GM23248 (cell line): ENCODE results near the gene CARMIL1. TPM values are rescaled to one million over a fixed set of nuclear protein-coding genes. Genes with fewer than 3 reads are reported as not detected.

Source experiments
- DNase-seq: peaks from one replicate; pipeline ENCODE4 v3.0.0-alpha.2; 2015
- H2AFZ ChIP-seq: fragments of 200-600 bp; sonication (generic); 2 replicates; pipeline ENCODE4 v1.6.1; 2016; ENCODE audit warnings: antibody characterized with exemption
- H3F3A ChIP-seq: fragments of 200-600 bp; sonication (generic); 2 replicates; pipeline ENCODE4 v1.6.1; 2016; ENCODE audit warnings: mild to moderate bottlenecking, antibody characterized with exemption, mixed run types; ENCODE audit not compliant: insufficient read depth
- H3K27ac ChIP-seq: fragments of 200-600 bp; sonication (generic); 2 replicates; pipeline ENCODE4 v1.5.1; 2016; ENCODE audit warnings: mild to moderate bottlenecking
- H3K27me3 ChIP-seq: fragments of 200-600 bp; sonication (generic); replicated peaks from 2 replicates; pipeline ENCODE4 v1.6.1; 2016; ENCODE audit warnings: mild to moderate bottlenecking; ENCODE audit not compliant: insufficient read depth
- H3K36me3 ChIP-seq: fragments of 200-600 bp; sonication (generic); 2 replicates; pipeline ENCODE4 v1.6.1; 2016; ENCODE audit warnings: low read depth, mild to moderate bottlenecking
- H3K4me1 ChIP-seq: fragments of 200-600 bp; sonication (generic); 2 replicates; pipeline ENCODE4 v1.6.1; 2016; ENCODE audit warnings: mild to moderate bottlenecking; ENCODE audit not compliant: insufficient read depth
- H3K4me2 ChIP-seq: fragments of 200-600 bp; sonication (generic); one replicate; pipeline ENCODE4 v1.6.1; 2016; ENCODE audit warnings: mild to moderate bottlenecking; ENCODE audit not compliant: unreplicated experiment
- H3K4me3 ChIP-seq: fragments of 200-600 bp; sonication (generic); 2 replicates; pipeline ENCODE4 v1.5.1; 2016; ENCODE audit warnings: mild to moderate bottlenecking
- H3K79me2 ChIP-seq: fragments of 200-600 bp; sonication (generic); 2 replicates; pipeline ENCODE4 v1.6.1; 2016; ENCODE audit warnings: mild to moderate bottlenecking; ENCODE audit not compliant: insufficient read depth
- H3K9ac ChIP-seq: fragments of 200-600 bp; sonication (generic); 2 replicates; pipeline ENCODE4 v1.6.1; 2016; ENCODE audit warnings: mild to moderate bottlenecking
- H3K9me2 ChIP-seq: fragments of 200-600 bp; sonication (generic); 2 replicates; pipeline ENCODE4 v1.6.1; 2016; ENCODE audit warnings: mixed run types, mild to moderate bottlenecking, moderate library complexity; ENCODE audit not compliant: insufficient read depth
- H3K9me3 ChIP-seq: fragments of 200-600 bp; sonication (generic); one replicate; pipeline ENCODE4 v1.6.1; 2017; ENCODE audit warnings: low read depth
- H4K20me1 ChIP-seq: fragments of 200-600 bp; sonication (generic); 2 replicates; pipeline ENCODE4 v1.6.0; 2016; ENCODE audit not compliant: insufficient read depth
- EZH2 ChIP-seq: fragments of 200-600 bp; sonication (generic); IDR thresholded peaks from 2 replicates; pipeline ENCODE4 v1.6.1; 2018; ENCODE audit warnings: antibody characterized with exemption, mild to moderate bottlenecking; ENCODE audit not compliant: insufficient read depth, poor library complexity, severe bottlenecking
- EZH2phosphoT487 ChIP-seq: fragments of 200-600 bp; sonication (generic); IDR thresholded peaks from 2 replicates; pipeline ENCODE4 v1.6.1; 2018; ENCODE audit warnings: antibody characterized with exemption, moderate library complexity, mild to moderate bottlenecking, low read depth; ENCODE audit not compliant: insufficient read depth
- WGBS, 2 experiments: methylation state at CpG; one replicate each; pipeline ENCODE4 v1.1.6; 2015 to 2017; ENCODE audit warnings: low lambda C conversion rate in 2 of 2, low coverage in 1 of 2; ENCODE audit errors: missing lambda C conversion rate in 2 of 2; 5-methylcytosine and 5-hydroxymethylcytosine counted together
- in situ Hi-C: fragments of 300-500 bp; cut with MboI; formaldehyde crosslinking; loops from 2 replicates; pipeline ENCODE4 v1.15.0; 2020
- polyA plus RNA-seq: library from polyadenylated mRNA; unstranded; fragments of >200 nt; fragmentation: Nextera tagmentation; extraction: Ambion mirVana; gene quantifications from 2 replicates; pipeline ENCODE4 v1.2.1, GENCODE V29; 2016
- total RNA-seq: library from RNA; depleted of rRNA; stranded (reverse); fragments of >200 nt; shearing (Covaris generic); gene quantifications from 2 replicates; pipeline ENCODE4 v1.2.3, GENCODE V29; 2014

Gene CARMIL1
- total and polyA plus RNA-seq, 2 experiments from 2014 or later = 10.9 to 11.0 TPM

DNA sequence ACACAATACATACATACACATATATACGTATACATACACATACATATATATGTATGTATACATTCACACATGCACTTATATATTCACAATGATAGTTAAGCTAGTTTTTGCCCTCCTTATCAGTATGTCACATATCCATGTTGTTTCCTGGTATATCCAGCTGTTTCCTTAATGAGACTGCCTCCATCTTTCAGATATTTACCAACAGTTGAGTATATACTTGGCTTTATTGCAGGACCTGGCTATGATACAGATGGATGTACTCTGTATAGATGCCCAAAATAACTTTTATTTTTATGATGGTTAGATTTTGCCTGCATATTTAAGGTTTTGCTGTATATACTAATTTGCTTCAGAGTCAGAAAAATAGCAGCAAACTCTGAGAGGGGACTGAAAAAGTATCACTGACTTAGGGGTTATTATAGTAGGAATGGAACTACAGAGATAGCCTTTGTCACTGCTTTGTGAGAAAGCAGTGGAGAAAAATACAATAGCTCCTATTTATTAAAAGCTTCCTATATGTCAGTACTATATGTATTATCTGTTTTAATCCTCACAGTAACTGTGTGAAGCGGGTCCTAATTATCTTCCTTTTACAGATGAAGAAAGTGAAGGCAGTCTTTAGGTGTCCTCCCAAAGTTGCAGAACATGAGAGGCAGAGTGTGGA, 35.5 kb downstream of the CARMIL1 start:
- in situ Hi-C loops = no loop called here
- Histone ChIP-seq H3K9ac (no peak overlapping the region), H3K9me2 (no peaks in the 10 kb centered on the region), H3K4me2 (no peak overlapping the region), H3K36me3 (no peaks in the 10 kb centered on the region), H3K79me2 (no peaks in the 10 kb centered on the region; the same call in 1 of the 2 replicates), H3F3A (peaks cover 38% of the 10 kb centered on the region), H3K9me3 (no peaks in the 10 kb centered on the region), H3K4me3 (no peak overlapping the region), H3K27me3 (no peaks in the 10 kb centered on the region), H4K20me1 (no peaks in the 10 kb centered on the region), H3K27ac (no peak overlapping the region), H3K4me1 (peaks cover 38% of the 10 kb centered on the region), H2AFZ (no peak overlapping the region)
- no peak for TF ChIP-seq EZH2phosphoT487
- no peak for TF ChIP-seq EZH2
- DNase-seq = no peak
- 95 to 100% methylated on average over 2 of the region's 2 CpGs for WGBS, 2 experiments

DNA sequence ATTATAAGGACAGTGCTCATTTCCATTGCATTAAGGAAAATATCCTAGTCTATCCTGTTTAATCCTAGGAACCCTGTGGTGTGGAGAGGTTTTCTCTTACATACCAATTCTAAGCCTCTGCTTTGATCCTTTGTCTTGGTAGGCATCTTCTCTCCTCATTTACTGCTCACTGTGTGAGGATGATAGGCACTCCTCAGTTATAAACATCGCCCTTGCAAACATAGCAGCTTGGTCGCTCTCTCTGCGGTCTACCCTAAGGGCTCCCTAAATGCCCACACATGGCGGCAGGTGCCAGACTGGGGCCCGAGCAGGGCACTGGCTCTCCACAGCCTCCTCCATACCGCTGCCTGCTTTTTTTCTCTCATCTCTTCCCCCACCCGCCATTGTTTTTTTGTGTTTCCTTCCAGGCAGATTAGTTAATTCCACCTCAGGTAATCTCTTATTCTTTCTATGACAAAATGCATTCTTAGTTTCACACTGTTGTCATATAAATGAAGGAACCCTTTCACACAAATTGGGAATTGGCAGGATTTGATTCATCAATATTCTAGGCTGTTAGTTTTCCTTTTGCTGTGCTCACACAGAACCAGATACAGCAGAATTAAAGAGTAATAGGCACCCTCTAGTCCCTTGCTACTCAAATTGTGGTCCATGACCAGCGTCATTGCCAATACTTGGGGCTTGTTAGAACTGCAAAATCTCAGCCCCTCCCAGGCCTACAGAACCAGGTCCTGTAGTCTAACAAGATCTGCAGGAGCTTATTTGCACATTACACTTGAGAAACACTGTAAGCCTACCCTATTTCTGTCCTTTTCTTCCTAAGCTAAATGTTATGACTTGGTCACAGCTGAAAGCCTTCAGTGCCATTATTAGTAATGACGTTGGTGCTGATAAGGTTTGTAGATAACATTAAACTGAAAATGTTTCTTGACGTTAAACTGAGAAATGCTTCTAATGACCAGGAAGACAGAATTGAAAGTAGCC, 36.3 kb downstream of the CARMIL1 start:
- Histone ChIP-seq H3K4me3 (no peak overlapping the region), H2AFZ (no peak overlapping the region), H3K79me2 (no peaks in the 10 kb centered on the region; the same call in 1 of the 2 replicates), H3K36me3 (no peaks in the 10 kb centered on the region), H3K9ac (no peak overlapping the region), H3K27ac (no peak overlapping the region), H3K4me1 (peaks cover 34% of the 10 kb centered on the region), H3K27me3 (no peaks in the 10 kb centered on the region), H4K20me1 (no peaks in the 10 kb centered on the region), H3F3A (peaks cover 32% of the 10 kb centered on the region), H3K4me2 (no peak overlapping the region), H3K9me3 (no peaks in the 10 kb centered on the region), H3K9me2 (no peaks in the 10 kb centered on the region)
- DNase-seq = no peak
- TF ChIP-seq EZH2phosphoT487 (no peak), EZH2 (no peak)
- 89 to 90% methylated on average over 10 of the region's 10 CpGs for WGBS, 2 experiments
- in situ Hi-C loops = no loop called here

DNA sequence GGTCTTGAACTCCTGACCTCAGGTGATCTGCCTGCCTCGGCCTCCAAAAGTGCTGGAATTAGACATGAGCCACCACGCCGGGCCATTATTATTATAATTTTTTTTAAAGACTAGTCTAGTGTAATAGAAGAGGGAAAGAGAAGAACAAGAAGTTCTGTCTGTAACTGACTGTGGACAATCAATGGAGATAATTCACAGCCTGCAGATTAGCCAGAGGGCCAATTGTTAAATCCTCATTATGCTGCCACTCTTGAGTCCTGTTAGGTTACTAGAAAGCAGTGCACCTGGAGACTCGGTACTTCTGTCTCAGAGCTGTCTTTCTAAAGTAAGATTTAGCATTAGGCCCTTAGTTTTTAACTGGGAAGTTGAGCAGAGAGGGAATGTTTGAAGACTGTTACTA, 37.5 kb downstream of the CARMIL1 start:
- TF ChIP-seq EZH2phosphoT487 (no peak), EZH2 (no peak)
- H3K9me3 ChIP-seq = no peaks in the 10 kb centered on the region
- H2AFZ ChIP-seq = no peak overlapping the region
- no peak for DNase-seq
- H3F3A ChIP-seq = peaks cover 22% of the 10 kb centered on the region
- 96% methylated on average over 4 of the region's 4 CpGs for WGBS, 2 experiments
- no peak overlapping the region for H3K4me2 ChIP-seq
- no peaks in the 10 kb centered on the region for H3K9me2 ChIP-seq
- no peaks in the 10 kb centered on the region for H3K27me3 ChIP-seq
- in situ Hi-C loops = no loop called here
- peaks cover 23% of the 10 kb centered on the region for H3K4me1 ChIP-seq
- no peak overlapping the region for H3K4me3 ChIP-seq
- H3K36me3 ChIP-seq = no peaks in the 10 kb centered on the region
- no peak overlapping the region for H3K27ac ChIP-seq
- no peaks in the 10 kb centered on the region; the same call in 1 of the 2 replicates for H3K79me2 ChIP-seq
- H4K20me1 ChIP-seq = no peaks in the 10 kb centered on the region
- no peak overlapping the region for H3K9ac ChIP-seq

GRCh38 chr6:25318589-25318988, 39.4 kb downstream of the CARMIL1 start:
- no peak for DNase-seq
- H3K4me3 ChIP-seq = no peak overlapping the region
- H4K20me1 ChIP-seq = no peaks in the 10 kb centered on the region
- no peak overlapping the region for H3K4me2 ChIP-seq
- peaks cover 2% of the 10 kb centered on the region; the same call in 1 of the 2 replicates for H3F3A ChIP-seq
- no peak overlapping the region for H3K9ac ChIP-seq
- H3K4me1 ChIP-seq = peaks cover 3% of the 10 kb centered on the region; the same call in 1 of the 2 replicates
- no peak overlapping the region for H2AFZ ChIP-seq
- no peaks in the 10 kb centered on the region; the same call in 1 of the 2 replicates for H3K79me2 ChIP-seq
- H3K27me3 ChIP-seq = no peaks in the 10 kb centered on the region
- no peak overlapping the region for H3K27ac ChIP-seq
- H3K9me2 ChIP-seq = no peaks in the 10 kb centered on the region
- H3K9me3 ChIP-seq = no peaks in the 10 kb centered on the region
- H3K36me3 ChIP-seq = no peaks in the 10 kb centered on the region
- WGBS, 2 experiments = 80 to 84% methylated on average over 6 of the region's 6 CpGs
- no peak for TF ChIP-seq EZH2
- TF ChIP-seq EZH2phosphoT487 = no peak
- in situ Hi-C loops = no loop called here
